Fibroblast of pulmonary artery (primary cell): ENCODE measurements around the gene BIN1.

Experiments
- DNase-seq: peaks from one replicate; pipeline ENCODE4 v3.0.0-alpha.2; 2010; ENCODE audit warnings: low read depth
- H3K4me3 ChIP-seq: replicated peaks from 2 replicates; pipeline ENCODE4 v1.5.1; 2011; ENCODE audit warnings: low read depth, mild to moderate bottlenecking, control low read depth, low read length, moderate library complexity
- TF ChIP-seq, protein P1 (sequence below): IDR thresholded peaks from 2 replicates; pipeline ENCODE4 v1.5.1; 2011; ENCODE audit warnings: mild to moderate bottlenecking, control low read depth, low read length, inconsistent platforms; ENCODE audit errors: missing control alignments

The BIN1 gene

DNA sequence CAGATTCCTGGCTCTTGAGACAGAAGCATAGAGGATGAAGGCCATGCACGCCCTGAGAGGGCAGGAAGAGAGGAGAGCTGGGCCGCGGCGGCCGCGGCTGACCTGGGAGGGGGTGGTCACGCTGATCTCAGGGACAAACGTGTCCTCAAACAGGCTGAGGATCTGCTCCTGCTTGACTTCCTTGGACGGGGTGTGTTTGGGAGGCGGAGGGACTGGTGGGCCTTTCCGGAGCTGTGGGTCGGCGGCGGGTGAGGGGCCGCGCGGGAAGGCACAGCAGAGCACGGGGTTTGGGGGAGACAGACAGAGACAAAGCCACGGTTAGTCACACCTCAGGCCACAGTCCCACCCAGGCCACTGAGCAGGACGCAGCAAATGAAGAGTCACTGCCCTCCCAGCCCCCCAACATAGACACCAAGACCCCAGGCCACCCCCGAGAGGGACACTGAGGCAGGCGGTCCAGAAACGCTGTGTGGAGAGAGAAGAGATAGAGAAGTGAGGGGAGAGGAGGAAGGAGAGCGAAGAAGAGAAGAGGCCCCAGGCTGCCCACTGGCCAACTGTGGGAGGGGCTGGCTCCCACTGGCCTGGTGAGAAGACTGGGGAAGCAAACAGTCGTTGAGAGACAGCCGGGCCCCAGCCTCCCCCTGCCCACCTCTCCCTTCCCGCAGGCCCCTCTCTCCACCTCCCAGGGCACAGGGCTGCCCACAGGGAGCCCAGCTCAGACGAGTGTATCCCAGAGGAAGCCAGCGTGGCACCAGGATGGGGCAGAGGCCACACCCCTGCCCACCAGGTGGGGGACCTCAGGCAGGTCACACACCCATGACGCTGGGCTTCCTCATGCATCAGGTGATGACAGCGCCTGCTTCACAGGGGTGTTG lies 49.3 kb downstream of the BIN1 start:
- DNase-seq, result no peak
- no peak overlapping the region for H3K4me3 ChIP-seq
- TF ChIP-seq, protein P1, sequence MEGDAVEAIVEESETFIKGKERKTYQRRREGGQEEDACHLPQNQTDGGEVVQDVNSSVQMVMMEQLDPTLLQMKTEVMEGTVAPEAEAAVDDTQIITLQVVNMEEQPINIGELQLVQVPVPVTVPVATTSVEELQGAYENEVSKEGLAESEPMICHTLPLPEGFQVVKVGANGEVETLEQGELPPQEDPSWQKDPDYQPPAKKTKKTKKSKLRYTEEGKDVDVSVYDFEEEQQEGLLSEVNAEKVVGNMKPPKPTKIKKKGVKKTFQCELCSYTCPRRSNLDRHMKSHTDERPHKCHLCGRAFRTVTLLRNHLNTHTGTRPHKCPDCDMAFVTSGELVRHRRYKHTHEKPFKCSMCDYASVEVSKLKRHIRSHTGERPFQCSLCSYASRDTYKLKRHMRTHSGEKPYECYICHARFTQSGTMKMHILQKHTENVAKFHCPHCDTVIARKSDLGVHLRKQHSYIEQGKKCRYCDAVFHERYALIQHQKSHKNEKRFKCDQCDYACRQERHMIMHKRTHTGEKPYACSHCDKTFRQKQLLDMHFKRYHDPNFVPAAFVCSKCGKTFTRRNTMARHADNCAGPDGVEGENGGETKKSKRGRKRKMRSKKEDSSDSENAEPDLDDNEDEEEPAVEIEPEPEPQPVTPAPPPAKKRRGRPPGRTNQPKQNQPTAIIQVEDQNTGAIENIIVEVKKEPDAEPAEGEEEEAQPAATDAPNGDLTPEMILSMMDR, result no peak

GRCh38 chr2:127056631-127057370 lies 50.2 kb downstream of the BIN1 start:
- no peak overlapping the region for H3K4me3 ChIP-seq
- TF ChIP-seq, protein P1, result no peak
- no peak for DNase-seq

DNA sequence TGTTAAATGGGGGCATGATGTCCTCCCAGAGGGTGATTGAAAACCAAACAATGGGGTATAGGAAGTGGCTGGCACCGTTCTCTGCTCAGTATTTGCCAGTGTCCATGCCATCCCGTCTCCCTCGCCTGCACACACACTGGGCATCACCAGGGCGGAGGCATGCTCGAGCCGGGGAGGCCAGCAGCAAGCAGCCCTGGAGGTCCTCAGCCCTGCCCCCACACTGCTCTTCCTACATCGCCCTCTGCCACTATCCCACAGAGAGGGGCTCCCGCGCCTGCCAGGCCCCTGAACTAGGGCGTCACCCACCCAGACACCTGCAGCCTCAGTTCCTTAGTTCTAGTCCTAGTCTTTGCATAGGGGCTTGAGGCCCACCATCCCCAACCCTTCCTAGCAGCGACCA lies 50.9 kb downstream of the BIN1 start:
- H3K4me3 ChIP-seq, result no peak overlapping the region
- no peak for DNase-seq
- TF ChIP-seq, protein P1, result no peak

DNA sequence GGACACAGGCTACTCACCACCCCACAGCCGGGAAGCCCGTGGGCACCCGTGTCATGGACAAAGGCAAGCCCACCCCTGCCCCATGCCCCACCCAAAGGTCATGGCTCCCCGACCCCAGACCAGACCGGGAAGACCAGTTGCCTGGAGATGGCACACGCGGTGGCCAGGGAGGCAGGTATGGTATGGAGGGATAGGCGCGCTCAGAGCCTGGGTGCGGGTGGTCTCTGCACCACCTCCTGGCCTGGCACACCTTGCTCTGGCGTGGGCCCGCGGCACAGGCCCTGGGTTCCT lies 51.2 kb downstream of the BIN1 start:
- DNase-seq, result no peak
- TF ChIP-seq, protein P1, result no peak

GRCh38 chr2:127054996-127055785 lies 51.8 kb downstream of the BIN1 start:
- DNase-seq, result no peak
- no peak overlapping the region for H3K4me3 ChIP-seq
- TF ChIP-seq, protein P1, result no peak

More for the DNA sequence above, 51.2 kb downstream of the BIN1 start:
- no peak overlapping the region for H3K4me3 ChIP-seq

DNA sequence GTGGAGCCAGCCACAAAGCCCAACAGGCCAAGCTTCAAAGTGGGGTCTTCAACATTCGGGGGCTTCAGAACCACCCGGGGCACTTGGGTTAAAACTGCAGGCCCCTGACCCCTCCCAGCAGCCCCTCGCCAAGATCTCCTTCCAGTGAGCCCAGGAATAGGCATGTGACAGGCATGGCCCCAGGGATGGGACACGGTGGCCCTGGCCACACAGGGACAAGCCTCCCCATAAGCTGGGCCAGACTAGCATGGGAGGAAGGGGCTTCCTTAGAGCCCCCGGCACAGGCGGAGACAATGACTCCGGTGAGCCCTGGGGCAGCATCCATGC lies 52.4 kb downstream of the BIN1 start:
- no peak overlapping the region for H3K4me3 ChIP-seq
- TF ChIP-seq, protein P1, result no peak
- DNase-seq, result no peak
